Activated gamma-delta T cell treated with anti-CD3 and anti-CD28 coated beads, Interleukin-2, amount 50 U/mL, for 16 hours (primary cell): ENCODE results near the gene PTPN5.
"Not testable (repeated sequence)": the region's sequence is repeated elsewhere in the genome, so short reads cannot be mapped to it uniquely, and the experiment has no call there.

Experiments used
- DNase-seq: peaks from one replicate; pipeline ENCODE4 v3.0.0-alpha.2; 2020; ENCODE audit warnings: low read depth

The PTPN5 gene

GRCh38 chr11:18681949-18682348, 109.6 kb downstream of the PTPN5 start:
- DNase-seq = not testable (repeated sequence)
